Neural progenitor cell (in vitro differentiated cells): Measurements from ENCODE around the gene IRF9. TPM values are rescaled to one million over a fixed set of nuclear protein-coding genes. Genes with fewer than 3 reads are reported as not detected.
A peak's percentile ranks its signal among the peaks of the same experiment; 100 is the strongest.

Experiments
- DNase-seq: peaks from one replicate; pipeline ENCODE4 v3.0.0-alpha.2; 2016; ENCODE audit warnings: low spot score
- H2AFZ ChIP-seq: fragments of 200-600 bp; sonication (generic); replicated peaks from 2 replicates; pipeline ENCODE4 v1.6.1; 2016; ENCODE audit warnings: antibody characterized with exemption
- H3F3A ChIP-seq: fragments of 200-600 bp; sonication (generic); 2 replicates; pipeline ENCODE4 v1.6.1; 2016; ENCODE audit warnings: antibody characterized with exemption, low read depth
- H3K27ac ChIP-seq: fragments of 200-600 bp; sonication (generic); 2 replicates; pipeline ENCODE4 v1.5.1; 2016; ENCODE audit warnings: mild to moderate bottlenecking
- H3K27me3 ChIP-seq: fragments of 200-600 bp; sonication (generic); 2 replicates; pipeline ENCODE4 v1.6.1; 2016; ENCODE audit warnings: mild to moderate bottlenecking, moderate library complexity
- H3K36me3 ChIP-seq: fragments of 200-600 bp; sonication (generic); 2 replicates; pipeline ENCODE4 v1.5.1; 2016
- H3K4me1 ChIP-seq: fragments of 200-600 bp; sonication (generic); 2 replicates; pipeline ENCODE4 v1.6.1; 2016; ENCODE audit warnings: mixed run types
- H3K4me2 ChIP-seq: fragments of 200-600 bp; sonication (generic); 2 replicates; pipeline ENCODE4 v1.6.1; 2016
- H3K4me3 ChIP-seq: fragments of 200-600 bp; sonication (generic); 2 replicates; pipeline ENCODE4 v1.5.1; 2016
- H3K79me2 ChIP-seq: fragments of 200-600 bp; sonication (generic); 2 replicates; pipeline ENCODE4 v1.6.1; 2016; ENCODE audit warnings: low read depth
- H3K9ac ChIP-seq: fragments of 200-600 bp; sonication (generic); 2 replicates; pipeline ENCODE4 v1.6.1; 2016
- H3K9me3 ChIP-seq: fragments of 200-600 bp; sonication (generic); 2 replicates; pipeline ENCODE4 v1.5.1; 2016; ENCODE audit warnings: low read depth
- H4K20me1 ChIP-seq: fragments of 200-600 bp; sonication (generic); 2 replicates; pipeline ENCODE4 v1.6.1; 2016; ENCODE audit warnings: low read depth
- H3K27ac Mint-ChIP-seq: 3 replicates; pipeline ENCODE4 v1.8.0; 2021; ENCODE audit warnings: mixed read lengths
- H3K27me3 Mint-ChIP-seq: 2 replicates; pipeline ENCODE4 v1.8.0; 2022; ENCODE audit warnings: low read depth, mild to moderate bottlenecking, inconsistent platforms, moderate library complexity, mixed read lengths; ENCODE audit not compliant: insufficient read depth
- H3K36me3 Mint-ChIP-seq: 3 replicates; pipeline ENCODE4 v1.8.0; 2021; ENCODE audit warnings: mixed read lengths
- H3K4me1 Mint-ChIP-seq: 3 replicates; pipeline ENCODE4 v1.8.0; 2021; ENCODE audit warnings: mixed read lengths
- H3K4me3 Mint-ChIP-seq: 3 replicates; pipeline ENCODE4 v1.8.0; 2021; ENCODE audit warnings: mild to moderate bottlenecking, moderate library complexity, mixed read lengths
- H3K9me3 Mint-ChIP-seq: 3 replicates; pipeline ENCODE4 v1.8.0; 2020; ENCODE audit warnings: mixed read lengths
- CTCF ChIP-seq: fragments of 200-600 bp; sonication (generic); IDR thresholded peaks from 2 replicates; pipeline ENCODE4 v1.5.1; 2017; ENCODE audit warnings: antibody characterized with exemption, mild to moderate bottlenecking
- EZH2 ChIP-seq: fragments of 200-600 bp; sonication (generic); IDR thresholded peaks from 2 replicates; pipeline ENCODE4 v1.6.1; 2017; ENCODE audit warnings: antibody characterized with exemption, mild to moderate bottlenecking, moderate library complexity
- EZH2phosphoT487 ChIP-seq: fragments of 200-600 bp; sonication (generic); IDR thresholded peaks from 2 replicates; pipeline ENCODE4 v1.6.1; 2017; ENCODE audit warnings: antibody characterized with exemption
- total RNA-seq: library from RNA; depleted of rRNA; stranded (reverse); fragments of >200 nt; gene quantifications from 2 replicates; pipeline ENCODE4 v1.2.3, GENCODE V29; 2015; ENCODE audit warnings: low replicate concordance

The IRF9 gene
- total RNA-seq, 1 donor from 2014 or later, result 9.7 TPM

- H3F3A ChIP-seq, result peaks cover 23% of the 10 kb centered on the region
- H3K27me3 ChIP-seq, result no peaks in the 10 kb centered on the region
- peaks cover 16% of the 10 kb centered on the region for H3K79me2 ChIP-seq
- Mint-ChIP-seq H3K4me3 (peak overlapping the region; percentile 74), H3K4me1 (peaks cover 7% of the 10 kb centered on the region), H3K27ac (peak overlapping the region; percentile 50), H3K36me3 (peaks cover 2% of the 10 kb centered on the region), H3K27me3 (peaks cover 6% of the 10 kb centered on the region), H3K9me3 (peaks cover 3% of the 10 kb centered on the region)
- no peak overlapping the region for H3K9ac ChIP-seq
- peak; percentile 9 for DNase-seq
- H3K36me3 ChIP-seq, result no peaks in the 10 kb centered on the region
- peak overlapping the region; percentile 90 for H3K4me2 ChIP-seq
- no peak overlapping the region for H3K27ac ChIP-seq
- peaks cover 14% of the 10 kb centered on the region for H4K20me1 ChIP-seq
- H3K4me1 ChIP-seq, result peaks cover 5% of the 10 kb centered on the region
- H2AFZ ChIP-seq, result no peak overlapping the region
- H3K4me3 ChIP-seq, result peak overlapping the region; percentile 60
- TF ChIP-seq CTCF (no peak), EZH2 (no peak), EZH2phosphoT487 (no peak)
- H3K9me3 ChIP-seq, result no peaks in the 10 kb centered on the region
Measured at GRCh38 chr14:24172871-24173281, 11.8 kb downstream of the IRF9 start.

- Histone ChIP-seq H3K4me3 (no peak overlapping the region), H3K27ac (no peak overlapping the region), H2AFZ (no peak overlapping the region), H3K4me2 (no peak overlapping the region), H3K36me3 (no peaks in the 10 kb centered on the region), H3K4me1 (peaks cover 5% of the 10 kb centered on the region), H4K20me1 (peaks cover 22% of the 10 kb centered on the region), H3K79me2 (peaks cover 16% of the 10 kb centered on the region), H3F3A (peaks cover 11% of the 10 kb centered on the region), H3K9me3 (no peaks in the 10 kb centered on the region), H3K9ac (peak overlapping the region; percentile 13), H3K27me3 (no peaks in the 10 kb centered on the region)
- peaks cover 11% of the 10 kb centered on the region for H3K36me3 Mint-ChIP-seq
- TF ChIP-seq CTCF (no peak), EZH2phosphoT487 (no peak), EZH2 (no peak)
- no peak for DNase-seq
- H3K9me3 Mint-ChIP-seq, result peaks cover 3% of the 10 kb centered on the region
- peaks cover 5% of the 10 kb centered on the region for H3K4me1 Mint-ChIP-seq
- H3K4me3 Mint-ChIP-seq, result no peak overlapping the region
- peaks cover 2% of the 10 kb centered on the region for H3K27me3 Mint-ChIP-seq
- H3K27ac Mint-ChIP-seq, result no peak overlapping the region
Measured at GRCh38 chr14:24176599-24176998, 15.5 kb downstream of the IRF9 start.

GRCh38 chr14:24177041-24177825 lies 16.2 kb downstream of the IRF9 start:
- Histone ChIP-seq H3F3A (peaks cover 10% of the 10 kb centered on the region), H3K27me3 (no peaks in the 10 kb centered on the region), H3K36me3 (no peaks in the 10 kb centered on the region), H3K27ac (no peak overlapping the region), H4K20me1 (peaks cover 22% of the 10 kb centered on the region), H3K4me1 (peaks cover 5% of the 10 kb centered on the region), H3K79me2 (peaks cover 13% of the 10 kb centered on the region), H2AFZ (no peak overlapping the region), H3K4me2 (no peak overlapping the region), H3K9me3 (no peaks in the 10 kb centered on the region), H3K9ac (peak overlapping the region; percentile 13), H3K4me3 (no peak overlapping the region)
- no peak for DNase-seq
- Mint-ChIP-seq H3K9me3 (peaks cover 3% of the 10 kb centered on the region), H3K27me3 (no peaks in the 10 kb centered on the region), H3K4me1 (peaks cover 4% of the 10 kb centered on the region), H3K4me3 (no peak overlapping the region), H3K27ac (peak overlapping the region; percentile 37), H3K36me3 (peaks cover 11% of the 10 kb centered on the region)
- TF ChIP-seq EZH2phosphoT487, result no peak
- TF ChIP-seq CTCF, result no peak
- TF ChIP-seq EZH2, result no peak
